DND-41 (cell line): Measurements from ENCODE around the gene ANXA3.

ENCODE experiments used
- ATAC-seq: fragments of 200-7000 bp; cut with Tn5 transposase; 3 replicates; pipeline ENCODE4 v1.9.1; 2021; ENCODE audit warnings: low read depth; ENCODE audit not compliant: insufficient read depth
- DNase-seq: peaks from one replicate; pipeline ENCODE4 v3.0.0-alpha.2; 2020
- H2AFZ ChIP-seq: 2 replicates; pipeline ENCODE4 v1.6.0; 2012; ENCODE audit warnings: low read depth, low read length
- H3K27ac ChIP-seq: 2 replicates; pipeline ENCODE4 v1.5.1; 2012; ENCODE audit warnings: low read length, inconsistent platforms
- H3K27me3 ChIP-seq: fragments of 200-600 bp; sonication (generic); 2 replicates; pipeline ENCODE4 v1.6.0; 2012; ENCODE audit warnings: low read length, mild to moderate bottlenecking, inconsistent platforms; ENCODE audit not compliant: insufficient read depth, poor library complexity
- H3K36me3 ChIP-seq: 2 replicates; pipeline ENCODE4 v1.5.1; 2012; ENCODE audit warnings: low read length, inconsistent platforms; ENCODE audit not compliant: insufficient read depth
- H3K4me1 ChIP-seq: 2 replicates; pipeline ENCODE4 v1.5.1; 2012; ENCODE audit warnings: mild to moderate bottlenecking, low read length; ENCODE audit not compliant: insufficient read depth
- H3K4me2 ChIP-seq: 2 replicates; pipeline ENCODE4 v1.6.0; 2012; ENCODE audit warnings: mild to moderate bottlenecking, moderate library complexity, low read length, inconsistent platforms; ENCODE audit not compliant: insufficient read depth
- H3K4me3 ChIP-seq, 2 experiments: fragments of 200-600 bp in 1 of 2; shearing (Covaris generic) in 1 of 2; 2 replicates each; pipeline ENCODE4 v1.5.1; 2012 to 2016; ENCODE audit warnings: inconsistent platforms in 2 of 2, low read length in 2 of 2, mild to moderate bottlenecking in 2 of 2, low read depth in 1 of 2, moderate library complexity in 1 of 2
- H3K79me2 ChIP-seq: 2 replicates; pipeline ENCODE4 v1.6.0; 2012; ENCODE audit warnings: low read length, inconsistent platforms; ENCODE audit not compliant: insufficient read depth
- H3K9ac ChIP-seq: 2 replicates; pipeline ENCODE4 v1.6.0; 2012; ENCODE audit warnings: low read depth, mild to moderate bottlenecking, inconsistent platforms, low read length, moderate library complexity
- H3K9me3 ChIP-seq: 2 replicates; pipeline ENCODE4 v1.5.1; 2012; ENCODE audit warnings: low read length, moderate library complexity, mild to moderate bottlenecking, inconsistent platforms; ENCODE audit not compliant: insufficient read depth, severe bottlenecking
- H4K20me1 ChIP-seq: 2 replicates; pipeline ENCODE4 v1.6.0; 2012; ENCODE audit warnings: low read length; ENCODE audit not compliant: insufficient read depth
- CTCF ChIP-seq: IDR thresholded peaks from 2 replicates; pipeline ENCODE4 v1.5.1; 2012; ENCODE audit warnings: borderline replicate concordance, low read length, moderate library complexity, mild to moderate bottlenecking; ENCODE audit not compliant: poor library complexity, severe bottlenecking; ENCODE audit errors: extremely low read depth
- EZH2 ChIP-seq: IDR thresholded peaks from 3 replicates; pipeline ENCODE4 v1.6.1; 2012; ENCODE audit warnings: borderline replicate concordance, low read depth, mild to moderate bottlenecking, moderate library complexity, low read length, inconsistent platforms; ENCODE audit not compliant: severe bottlenecking

Gene ANXA3

GRCh38 chr4:78552389-78553042 is 946 bp downstream of the ANXA3 start:
- H3K27me3 ChIP-seq: no peaks in the 10 kb centered on the region
- H3K9me3 ChIP-seq: peaks cover 3% of the 10 kb centered on the region
- no peak overlapping the region for H3K4me3 ChIP-seq
- no peak overlapping the region for H3K9ac ChIP-seq
- no peaks in the 10 kb centered on the region for H4K20me1 ChIP-seq
- H3K4me2 ChIP-seq: no peak overlapping the region
- H2AFZ ChIP-seq: no peak overlapping the region
- ATAC-seq (0 out of 3 replicates have a peak, but pooled peaks have one; percentile 29), DNase-seq (no peak)
- no peak for TF ChIP-seq EZH2
- no peak for TF ChIP-seq CTCF
- no peaks in the 10 kb centered on the region for H3K79me2 ChIP-seq
- no peaks in the 10 kb centered on the region for H3K36me3 ChIP-seq
- no peak overlapping the region for H3K27ac ChIP-seq
- H3K4me1 ChIP-seq: peaks cover 5% of the 10 kb centered on the region; the same call in 1 of the 2 replicates

GRCh38 chr4:78553043-78553396 is 1.4 kb downstream of the ANXA3 start:
- peaks cover 5% of the 10 kb centered on the region; the same call in 1 of the 2 replicates for H3K4me1 ChIP-seq
- DNase-seq (no peak), ATAC-seq (0 out of 3 replicates have a peak, but pooled peaks have one; percentile 37)
- H3K4me3 ChIP-seq: no peak overlapping the region
- peaks cover 3% of the 10 kb centered on the region for H3K9me3 ChIP-seq
- H4K20me1 ChIP-seq: no peaks in the 10 kb centered on the region
- no peak overlapping the region for H3K9ac ChIP-seq
- H3K27ac ChIP-seq: no peak overlapping the region
- H3K36me3 ChIP-seq: no peaks in the 10 kb centered on the region
- no peaks in the 10 kb centered on the region for H3K79me2 ChIP-seq
- TF ChIP-seq EZH2 (no peak), CTCF (no peak)
- H2AFZ ChIP-seq: no peak overlapping the region
- H3K27me3 ChIP-seq: no peaks in the 10 kb centered on the region
- H3K4me2 ChIP-seq: no peak overlapping the region

- Histone ChIP-seq H3K4me2 (no peak overlapping the region), H3K4me1 (peaks cover 5% of the 10 kb centered on the region; the same call in 1 of the 2 replicates), H3K9me3 (peaks cover 3% of the 10 kb centered on the region), H3K9ac (no peak overlapping the region), H3K27ac (no peak overlapping the region), H2AFZ (no peak overlapping the region), H3K27me3 (no peaks in the 10 kb centered on the region), H3K79me2 (no peaks in the 10 kb centered on the region), H3K4me3 (no peak overlapping the region), H4K20me1 (no peaks in the 10 kb centered on the region), H3K36me3 (no peaks in the 10 kb centered on the region)
- DNase-seq: no peak
- no peak for ATAC-seq
- TF ChIP-seq CTCF (no peak), EZH2 (no peak)
These were observed 2.0 kb downstream of the ANXA3 start for GRCh38 chr4:78553529-78554060.
